Naive thymus-derived CD8-positive, alpha-beta T cell (primary cell): Measurements from ENCODE around the gene ZBTB32. TPM values are rescaled to one million over a fixed set of nuclear protein-coding genes. Genes with fewer than 3 reads are reported as not detected.
"Not testable (repeated sequence)": the region's sequence is repeated elsewhere in the genome, so short reads cannot be mapped to it uniquely, and the experiment has no call there.

ENCODE experiments used
- ATAC-seq, 2 donors: fragments of 150-1000 bp; cut with Tn5 transposase in 1 of 2; sonication (Bioruptor Pico), chemical (Tn5 transposase) in 1 of 2; 1 replicate in 1 of 2; 2 replicates in 1 of 2; pipeline ENCODE4 v1.10.0; 2021; ENCODE audit warnings: mild to moderate bottlenecking in 2 of 2, moderate library complexity in 2 of 2
- POLR2A ChIA-PET: fragments of 350-600 bp; sonication (Branson Sonifier 250); formaldehyde crosslinking; loops from one replicate; lab custom pipeline; 2021; ENCODE audit warnings: antibody characterized with exemption; lab: Charles Lee
- DNase-seq, 10 donors: peaks; one replicate each; pipeline versions ENCODE4 v3.0.0 to v3.0.0-alpha.2; 2020 to 2022
- H3K27ac Mint-ChIP-seq, 10 donors: one replicate each; pipeline ENCODE4 v1.8.0; 2020 to 2022; ENCODE audit warnings: mild to moderate bottlenecking in 10 of 10, mixed read lengths in 10 of 10, moderate library complexity in 4 of 10, inconsistent platforms in 1 of 10
- H3K27me3 Mint-ChIP-seq, 5 donors: one replicate each; pipeline ENCODE4 v1.8.0; 2021 to 2022; ENCODE audit warnings: mixed read lengths in 5 of 5
- H3K36me3 Mint-ChIP-seq, 3 donors: one replicate each; pipeline ENCODE4 v1.8.0; 2020 to 2022; ENCODE audit warnings: mixed read lengths in 3 of 3, mild to moderate bottlenecking in 2 of 3, inconsistent platforms in 1 of 3
- H3K4me1 Mint-ChIP-seq, 4 donors: one replicate each; pipeline ENCODE4 v1.8.0; 2021 to 2022; ENCODE audit warnings: mixed read lengths in 4 of 4
- H3K4me3 Mint-ChIP-seq, 10 donors: one replicate each; pipeline ENCODE4 v1.8.0; 2020 to 2022; ENCODE audit warnings: mild to moderate bottlenecking in 10 of 10, mixed read lengths in 10 of 10, moderate library complexity in 6 of 10, inconsistent platforms in 1 of 10
- H3K9me3 Mint-ChIP-seq, 9 donors: one replicate each; pipeline ENCODE4 v1.8.0; 2020 to 2022; ENCODE audit warnings: mixed read lengths in 9 of 9, mild to moderate bottlenecking in 3 of 9, inconsistent platforms in 1 of 9, moderate library complexity in 1 of 9
- polyA plus RNA-seq, 3 donors: library from polyadenylated mRNA; unstranded; fragments of 300-500 nt; fragmentation: Illumina TruSeq; gene quantifications; one replicate each; pipeline ENCODE4 v1.2.3, GENCODE V29; 2021
- total RNA-seq, 8 experiments: library from RNA in 2 of 8; stranded (reverse) in 2 of 8; gene quantifications; one replicate each; pipeline ENCODE4 v1.2.3 and lab custom pipeline; 2021 to 2026

ZBTB32 gene
- total and polyA plus RNA-seq, 5 experiments from 2014 or later: 0.15 to 0.68 (median 0.36) TPM

- no peak overlapping the region for H3K27ac Mint-ChIP-seq
- no peak for ATAC-seq
- no peak overlapping the region for H3K4me3 Mint-ChIP-seq
Measured at GRCh38 chr19:35669974-35670373, 34.4 kb upstream of the ZBTB32 start.

GRCh38 chr19:35670686-35671085 is 33.7 kb upstream of the ZBTB32 start:
- POLR2A ChIA-PET: no interaction called here
- no peak for ATAC-seq
- no peak for DNase-seq
- no peaks in the 10 kb centered on the region for H3K9me3 Mint-ChIP-seq
- H3K36me3 Mint-ChIP-seq: peaks cover 0 to 2% (median 0%) of the 10 kb centered on the region in 3 donors
- H3K27me3 Mint-ChIP-seq: peaks cover 7 to 35% (median 20%) of the 10 kb centered on the region in 5 donors
- H3K4me1 Mint-ChIP-seq: peaks cover 4 to 10% (median 8%) of the 10 kb centered on the region in 4 donors
- peak overlapping the region in 1 of 10 donors; percentile 72 for H3K27ac Mint-ChIP-seq
- H3K4me3 Mint-ChIP-seq: no peak overlapping the region

More at GRCh38 chr19:35669974-35670373, 34.4 kb upstream of the ZBTB32 start:
- POLR2A ChIA-PET: no interaction called here
- H3K9me3 Mint-ChIP-seq: no peaks in the 10 kb centered on the region
- H3K36me3 Mint-ChIP-seq: peaks cover 0 to 9% (median 0%) of the 10 kb centered on the region in 3 donors
- H3K27me3 Mint-ChIP-seq: peaks cover 7 to 32% (median 20%) of the 10 kb centered on the region in 5 donors
- no peak for DNase-seq
- H3K4me1 Mint-ChIP-seq: peaks cover 4 to 10% (median 8%) of the 10 kb centered on the region in 4 donors

- Mint-ChIP-seq H3K36me3 (peaks cover 0 to 3% (median 0%) of the 10 kb centered on the region in 3 donors), H3K27me3 (peaks cover 10 to 42% (median 20%) of the 10 kb centered on the region in 5 donors), H3K4me1 (peaks cover 6 to 10% (median 8%) of the 10 kb centered on the region in 4 donors), H3K27ac (peak overlapping the region in 1 of 10 donors; percentile 22), H3K9me3 (no peaks in the 10 kb centered on the region), H3K4me3 (peak overlapping the region in 2 of 10 donors; percentile 9 to 11)
- DNase-seq: no peak
- ATAC-seq: no peak
- POLR2A ChIA-PET: interaction anchor here (0.8 kb wide), 1 partner anchor 11 kb away, joined by 4 read pairs; no protein-coding TSS in a partner anchor
Measured at GRCh38 chr19:35671818-35672217, 32.5 kb upstream of the ZBTB32 start.

GRCh38 chr19:35673121-35673804 is 31.1 kb upstream of the ZBTB32 start:
- H3K4me1 Mint-ChIP-seq: peaks cover 7 to 10% (median 8%) of the 10 kb centered on the region in 4 donors
- H3K36me3 Mint-ChIP-seq: peaks cover 0 to 3% (median 0%) of the 10 kb centered on the region in 3 donors
- peaks cover 10 to 42% (median 20%) of the 10 kb centered on the region in 5 donors for H3K27me3 Mint-ChIP-seq
- POLR2A ChIA-PET: interaction anchor here (0.8 kb wide), 1 partner anchor 107 kb away, joined by 5 read pairs; no protein-coding TSS in a partner anchor
- DNase-seq (peak in 8 of 10 donors; percentile 7 to 23 (median 14)), ATAC-seq (peak; percentile 84 to 88)
- no peaks in the 10 kb centered on the region for H3K9me3 Mint-ChIP-seq
- peak overlapping the region; percentile 65 to 84 (median 78) for H3K4me3 Mint-ChIP-seq
- H3K27ac Mint-ChIP-seq: peak overlapping the region in 7 of 10 donors; percentile 19 to 64 (median 32)

GRCh38 chr19:35675589-35676140 is 28.7 kb upstream of the ZBTB32 start:
- ATAC-seq (no peak), DNase-seq (no peak)
- Mint-ChIP-seq H3K4me3 (peak overlapping the region in 1 of 10 donors; percentile 40), H3K4me1 (peaks cover 7 to 10% (median 8%) of the 10 kb centered on the region in 4 donors), H3K9me3 (no peaks in the 10 kb centered on the region), H3K36me3 (peaks cover 0 to 3% (median 0%) of the 10 kb centered on the region in 3 donors), H3K27ac (no peak overlapping the region), H3K27me3 (peaks cover 10 to 31% (median 20%) of the 10 kb centered on the region in 5 donors)
- POLR2A ChIA-PET: no interaction called here

GRCh38 chr19:35689836-35690235 is 14.5 kb upstream of the ZBTB32 start:
- Mint-ChIP-seq H3K27me3 (peaks cover 0 to 3% (median 0%) of the 10 kb centered on the region in 5 donors), H3K36me3 (no peaks in the 10 kb centered on the region), H3K27ac (no peak overlapping the region), H3K4me3 (no peak overlapping the region), H3K9me3 (no peaks in the 10 kb centered on the region), H3K4me1 (no peaks in the 10 kb centered on the region)
- ATAC-seq (no peak), DNase-seq (no peak)
- POLR2A ChIA-PET: no interaction called here

GRCh38 chr19:35691106-35691505 is 13.3 kb upstream of the ZBTB32 start:
- H3K4me3 Mint-ChIP-seq, H3K9me3 Mint-ChIP-seq, H3K36me3 Mint-ChIP-seq, H3K4me1 Mint-ChIP-seq, H3K27ac Mint-ChIP-seq, H3K27me3 Mint-ChIP-seq, DNase-seq, POLR2A ChIA-PET, ATAC-seq: not testable (repeated sequence)

- Mint-ChIP-seq H3K4me1 (no peaks in the 10 kb centered on the region), H3K4me3 (no peak overlapping the region)
- POLR2A ChIA-PET: interaction anchor here (0.6 to 1.2 kb wide), 3 partner anchors 47 to 360 kb away, joined by 3 to 4 read pairs (median 3); no protein-coding TSS in a partner anchor
Measured at GRCh38 chr19:35692010-35692409, 12.3 kb upstream of the ZBTB32 start.

GRCh38 chr19:35693422-35693821 is 10.9 kb upstream of the ZBTB32 start:
- H3K36me3 Mint-ChIP-seq: no peaks in the 10 kb centered on the region
- H3K27me3 Mint-ChIP-seq: peaks cover 0 to 3% (median 0%) of the 10 kb centered on the region in 5 donors
- no peak overlapping the region for H3K27ac Mint-ChIP-seq
- POLR2A ChIA-PET: interaction anchor here (0.7 to 1.1 kb wide), 2 partner anchors 51 to 83 kb away, joined by 5 read pairs; no protein-coding TSS in a partner anchor
- no peak for DNase-seq
- no peak overlapping the region for H3K4me3 Mint-ChIP-seq
- peak; percentile 7 to 28 for ATAC-seq
- no peaks in the 10 kb centered on the region for H3K4me1 Mint-ChIP-seq
- no peaks in the 10 kb centered on the region for H3K9me3 Mint-ChIP-seq

More at GRCh38 chr19:35692010-35692409, 12.3 kb upstream of the ZBTB32 start:
- DNase-seq: no peak
- Mint-ChIP-seq H3K27me3 (peaks cover 0 to 3% (median 0%) of the 10 kb centered on the region in 5 donors), H3K9me3 (no peaks in the 10 kb centered on the region), H3K36me3 (no peaks in the 10 kb centered on the region), H3K27ac (no peak overlapping the region)
- no peak for ATAC-seq

- no peaks in the 10 kb centered on the region for H3K36me3 Mint-ChIP-seq
- ATAC-seq: peak; percentile 100
- no peak overlapping the region for H3K4me3 Mint-ChIP-seq
- peaks cover 0 to 3% (median 0%) of the 10 kb centered on the region in 5 donors for H3K27me3 Mint-ChIP-seq
- peak; percentile 78 to 94 (median 88) for DNase-seq
- POLR2A ChIA-PET: interaction anchor here (2.0 kb wide), 1 partner anchor 21 kb away, joined by 13 read pairs; no protein-coding TSS in a partner anchor
- H3K27ac Mint-ChIP-seq: peak overlapping the region in 2 of 10 donors; percentile 28 to 48
- no peaks in the 10 kb centered on the region for H3K9me3 Mint-ChIP-seq
- H3K4me1 Mint-ChIP-seq: no peaks in the 10 kb centered on the region
Measured at GRCh38 chr19:35693835-35694599, 10.3 kb upstream of the ZBTB32 start.

- Mint-ChIP-seq H3K36me3 (no peaks in the 10 kb centered on the region), H3K9me3 (no peaks in the 10 kb centered on the region), H3K27ac (no peak overlapping the region), H3K4me3 (no peak overlapping the region), H3K4me1 (no peaks in the 10 kb centered on the region), H3K27me3 (peaks cover 0 to 1% (median 0%) of the 10 kb centered on the region in 5 donors)
- DNase-seq: no peak
- no peak for ATAC-seq
- POLR2A ChIA-PET: interaction anchor here (0.8 kb wide), 1 partner anchor 20 kb away, joined by 3 read pairs; no protein-coding TSS in a partner anchor
Measured at GRCh38 chr19:35695895-35696422, 8.4 kb upstream of the ZBTB32 start.

- Mint-ChIP-seq H3K27ac (no peak overlapping the region), H3K27me3 (peaks cover 0 to 1% (median 0%) of the 10 kb centered on the region in 5 donors), H3K9me3 (no peaks in the 10 kb centered on the region), H3K4me1 (no peaks in the 10 kb centered on the region), H3K4me3 (no peak overlapping the region), H3K36me3 (no peaks in the 10 kb centered on the region)
- POLR2A ChIA-PET: interaction anchor here (0.8 kb wide), 1 partner anchor 19 kb away, joined by 3 read pairs; no protein-coding TSS in a partner anchor
- DNase-seq (no peak), ATAC-seq (no peak)
Measured at GRCh38 chr19:35696835-35697234, 7.5 kb upstream of the ZBTB32 start.
